B cell (primary cell): ENCODE measurements around the gene KCNJ12. TPM values are rescaled to one million over a fixed set of nuclear protein-coding genes. Genes with fewer than 3 reads are reported as not detected.
"Not testable (repeated sequence)": the region's sequence is repeated elsewhere in the genome, so short reads cannot be mapped to it uniquely, and the experiment has no call there.

Experiments
- ATAC-seq: fragments of 200-7000 bp; cut with Tn5 transposase; one replicate; pipeline ENCODE4 v1.10.0; 2021; ENCODE audit warnings: low read depth, mild to moderate bottlenecking, moderate number of reproducible peaks, moderate library complexity
- CTCF ChIA-PET: fragments of 350-600 bp; sonication (Branson Sonifier 250); formaldehyde crosslinking; loops from one replicate; lab custom pipeline; 2021; ENCODE audit warnings: antibody characterized with exemption, inconsistent platforms; lab: Charles Lee
- POLR2A ChIA-PET: fragments of 350-600 bp; sonication (Branson Sonifier 250); formaldehyde crosslinking; loops from one replicate; lab custom pipeline; 2021; ENCODE audit warnings: antibody characterized with exemption; lab: Charles Lee
- DNase-seq: peaks from one replicate; pipeline ENCODE4 v3.0.0; 2013
- H2AFZ ChIP-seq: 2 replicates; pipeline ENCODE4 v1.6.1; 2012; ENCODE audit warnings: mild to moderate bottlenecking, low read depth, low read length; ENCODE audit not compliant: insufficient read depth, poor library complexity, severe bottlenecking
- H3K27ac ChIP-seq, 2 donors: 1 replicate in 1 of 2; 2 replicates in 1 of 2; pipeline ENCODE4 v1.5.1; 2012 to 2013; ENCODE audit warnings: low read length in 2 of 2, mild to moderate bottlenecking in 2 of 2, moderate library complexity in 1 of 2
- H3K27me3 ChIP-seq, 4 experiments: fragments of 200-600 bp in 1 of 4; sonication (generic) in 1 of 4; replicated peaks in 1 of 4; 1 replicate in 2 of 4; 2 replicates in 2 of 4; pipeline versions ENCODE4 v1.6.1 to v1.7.0; 2013 to 2016; ENCODE audit warnings: low read length in 3 of 4, mild to moderate bottlenecking in 2 of 4, mixed read lengths in 1 of 4, moderate library complexity in 1 of 4; ENCODE audit not compliant: insufficient read depth in 4 of 4, control insufficient read depth in 3 of 4; ENCODE audit errors: control extremely low read depth in 1 of 4
- H3K36me3 ChIP-seq, 2 experiments: replicated peaks in 1 of 2; 1 replicate in 1 of 2; 2 replicates in 1 of 2; pipeline versions ENCODE4 v1.6.1 to v1.7.1; 2013; ENCODE audit warnings: low read length in 1 of 2; ENCODE audit not compliant: insufficient read depth in 2 of 2, control insufficient read depth in 1 of 2; ENCODE audit errors: control extremely low read depth in 1 of 2, extremely low read depth in 1 of 2
- H3K4me1 ChIP-seq, 2 donors: fragments of 200-600 bp in 1 of 2; sonication (generic) in 1 of 2; 1 replicate in 1 of 2; 2 replicates in 1 of 2; pipeline versions ENCODE4 v1.5.1 to v1.6.1; 2013 to 2017; ENCODE audit warnings: low read length in 2 of 2; ENCODE audit not compliant: control insufficient read depth in 2 of 2, insufficient read depth in 2 of 2
- H3K4me2 ChIP-seq: replicated peaks from 2 replicates; pipeline ENCODE3; 2012; ENCODE audit warnings: mild to moderate bottlenecking, low read depth, low read length; ENCODE audit not compliant: poor library complexity, severe bottlenecking
- H3K4me3 ChIP-seq, 5 experiments: fragments of 200-600 bp in 1 of 5; sonication (generic) in 1 of 5; 1 replicate in 3 of 5; 2 replicates in 2 of 5; pipeline versions ENCODE4 v1.5.1 to v1.7.0; 2011 to 2016; ENCODE audit warnings: low read length in 4 of 5, mild to moderate bottlenecking in 4 of 5, low read depth in 2 of 5, control low read depth in 1 of 5, moderate library complexity in 1 of 5; ENCODE audit not compliant: insufficient read depth in 1 of 5; ENCODE audit errors: control extremely low read depth in 1 of 5, extremely low read depth in 1 of 5
- H3K79me2 ChIP-seq: fragments of 200-600 bp; sonication (generic); one replicate; pipeline ENCODE4 v1.6.0; 2016; ENCODE audit warnings: low read length; ENCODE audit not compliant: control insufficient read depth, insufficient read depth
- H3K9ac ChIP-seq: fragments of 200-600 bp; sonication (generic); 2 replicates; pipeline ENCODE4 v1.6.1; 2017; ENCODE audit warnings: mild to moderate bottlenecking, low read length, moderate library complexity
- H3K9me3 ChIP-seq, 3 donors: one replicate each; pipeline versions ENCODE4 v1.6.1 to v1.7.1; 2013; ENCODE audit warnings: low read length in 2 of 3; ENCODE audit not compliant: control insufficient read depth in 2 of 3, insufficient read depth in 1 of 3; ENCODE audit errors: control extremely low read depth in 1 of 3
- H4K20me1 ChIP-seq: 2 replicates; pipeline ENCODE4 v1.6.0; 2012; ENCODE audit warnings: mild to moderate bottlenecking, low read length; ENCODE audit not compliant: insufficient read depth, control insufficient read depth, poor library complexity, severe bottlenecking
- H3K27ac Mint-ChIP-seq: one replicate; pipeline ENCODE4 v1.8.0; 2021; ENCODE audit warnings: mixed read lengths
- H3K27me3 Mint-ChIP-seq: one replicate; pipeline ENCODE4 v1.8.0; 2021; ENCODE audit warnings: mixed read lengths
- H3K4me1 Mint-ChIP-seq: one replicate; pipeline ENCODE4 v1.8.0; 2021; ENCODE audit warnings: mixed read lengths
- H3K4me3 Mint-ChIP-seq: one replicate; pipeline ENCODE4 v1.8.0; 2021; ENCODE audit warnings: mixed read lengths
- H3K9me3 Mint-ChIP-seq: one replicate; pipeline ENCODE4 v1.8.0; 2022; ENCODE audit warnings: mixed read lengths; ENCODE audit not compliant: insufficient read depth
- EZH2 ChIP-seq: IDR thresholded peaks from 2 replicates; pipeline ENCODE4 v1.6.1; 2012; ENCODE audit warnings: borderline replicate concordance, low read depth, mild to moderate bottlenecking, moderate library complexity, low read length; ENCODE audit not compliant: insufficient read depth, poor library complexity, severe bottlenecking
- WGBS: methylation state at CpG from one replicate; pipeline ENCODE4 v1.1.5; 2013; ENCODE audit warnings: missing lambda C conversion rate; ENCODE audit not compliant: insufficient coverage; 5-methylcytosine and 5-hydroxymethylcytosine counted together
- intact Hi-C: fragments of 100-400 bp; cut with micrococcal nuclease; formaldehyde crosslinking; loops from one replicate; pipeline ENCODE4 v1.10.0; 2022
- polyA plus RNA-seq: library from polyadenylated mRNA; depleted of rRNA; stranded (reverse); fragments of >200 nt; gene quantifications from 2 replicates; pipeline ENCODE4 v1.2.3, GENCODE V29; 2012
- total RNA-seq, 2 donors: library from RNA; stranded (reverse); fragments of 120-200 nt in 1 of 2; gene quantifications; 1 replicate in 1 of 2; 2 replicates in 1 of 2; pipeline versions ENCODE4 v1.2.3 to v1.2.4, GENCODE V29; 2013 to 2022
- TF ChIP-seq, protein P1 (sequence below): fragments of 200-600 bp; IDR thresholded peaks from one replicate; pipeline ENCODE4 v1.8.0; 2022; ENCODE audit warnings: antibody characterized with exemption, mild to moderate bottlenecking

The KCNJ12 gene
- total and polyA plus RNA-seq, 2 donors (not counting 1 experiment from before 2014, with no cell fraction given), result not detected

DNA sequence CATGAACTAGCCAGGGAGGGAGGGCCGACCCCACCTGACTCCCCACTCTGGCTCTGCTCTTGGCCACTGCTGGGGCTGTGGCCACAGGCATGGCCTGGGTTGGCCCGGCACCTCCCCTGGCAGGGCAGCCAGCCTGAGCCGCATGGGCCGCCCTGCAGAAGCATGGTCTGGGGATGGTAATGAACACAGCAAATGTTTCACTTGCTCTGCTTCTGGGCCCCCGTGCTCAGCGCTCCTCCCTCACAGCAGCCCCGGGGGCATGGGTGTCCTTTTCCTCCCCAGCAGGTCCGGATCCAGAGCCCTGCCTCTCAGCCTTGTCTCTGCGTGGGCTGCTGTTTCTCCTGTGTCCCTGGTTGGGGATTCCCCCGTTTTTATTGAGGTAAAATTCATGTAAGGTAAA is 30.9 kb upstream of the KCNJ12 start:
- H3K4me3 Mint-ChIP-seq, result no peak overlapping the region
- DNase-seq, result no peak
- H3K27me3 Mint-ChIP-seq, result peaks cover 3% of the 10 kb centered on the region
- TF ChIP-seq, protein P1, sequence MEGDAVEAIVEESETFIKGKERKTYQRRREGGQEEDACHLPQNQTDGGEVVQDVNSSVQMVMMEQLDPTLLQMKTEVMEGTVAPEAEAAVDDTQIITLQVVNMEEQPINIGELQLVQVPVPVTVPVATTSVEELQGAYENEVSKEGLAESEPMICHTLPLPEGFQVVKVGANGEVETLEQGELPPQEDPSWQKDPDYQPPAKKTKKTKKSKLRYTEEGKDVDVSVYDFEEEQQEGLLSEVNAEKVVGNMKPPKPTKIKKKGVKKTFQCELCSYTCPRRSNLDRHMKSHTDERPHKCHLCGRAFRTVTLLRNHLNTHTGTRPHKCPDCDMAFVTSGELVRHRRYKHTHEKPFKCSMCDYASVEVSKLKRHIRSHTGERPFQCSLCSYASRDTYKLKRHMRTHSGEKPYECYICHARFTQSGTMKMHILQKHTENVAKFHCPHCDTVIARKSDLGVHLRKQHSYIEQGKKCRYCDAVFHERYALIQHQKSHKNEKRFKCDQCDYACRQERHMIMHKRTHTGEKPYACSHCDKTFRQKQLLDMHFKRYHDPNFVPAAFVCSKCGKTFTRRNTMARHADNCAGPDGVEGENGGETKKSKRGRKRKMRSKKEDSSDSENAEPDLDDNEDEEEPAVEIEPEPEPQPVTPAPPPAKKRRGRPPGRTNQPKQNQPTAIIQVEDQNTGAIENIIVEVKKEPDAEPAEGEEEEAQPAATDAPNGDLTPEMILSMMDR, result no peak
- no peak for TF ChIP-seq EZH2
- intact Hi-C loops, result no loop called here
- H3K9me3 Mint-ChIP-seq, result no peaks in the 10 kb centered on the region
- no peaks in the 10 kb centered on the region for H3K36me3 ChIP-seq
- no peak overlapping the region for H3K9ac ChIP-seq
- no peak overlapping the region for H2AFZ ChIP-seq
- H3K4me1 ChIP-seq, result no peaks in the 10 kb centered on the region
- no peaks in the 10 kb centered on the region for H4K20me1 ChIP-seq
- peaks cover 11% of the 10 kb centered on the region for H3K4me1 Mint-ChIP-seq
- H3K27me3 ChIP-seq, result no peaks in the 10 kb centered on the region
- CTCF ChIA-PET, result no interaction called here
- H3K4me2 ChIP-seq, result no peak overlapping the region
- 84% methylated on average over 3 of the region's 10 CpGs for WGBS
- H3K9me3 ChIP-seq, result no peaks in the 10 kb centered on the region
- no peak overlapping the region for H3K27ac Mint-ChIP-seq
- H3K4me3 ChIP-seq, result no peak overlapping the region
- no peaks in the 10 kb centered on the region for H3K79me2 ChIP-seq
- no peak overlapping the region for H3K27ac ChIP-seq
- POLR2A ChIA-PET, result no interaction called here
- ATAC-seq, result no peak

DNA sequence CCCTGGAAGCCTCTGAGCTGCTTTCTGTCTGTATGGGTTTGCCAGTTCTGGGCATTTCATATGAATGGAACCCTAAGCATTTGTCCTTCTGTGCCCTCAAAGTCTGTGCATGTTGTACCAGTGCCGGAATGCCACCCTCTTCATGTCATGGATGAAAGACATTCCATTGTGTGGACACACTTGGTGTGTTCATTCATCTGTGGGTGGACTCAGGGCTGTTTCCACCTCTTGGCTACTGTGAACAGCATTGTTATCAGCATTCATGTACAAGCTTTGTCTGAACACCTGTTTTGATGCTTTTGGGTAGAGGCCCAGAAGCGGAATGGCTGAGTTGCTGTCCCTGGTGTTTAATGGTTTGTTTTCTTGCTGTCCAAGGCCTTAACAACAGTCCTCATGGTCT is 30.1 kb upstream of the KCNJ12 start:
- H4K20me1 ChIP-seq, H3K27ac ChIP-seq, H3K4me3 ChIP-seq, H3K79me2 ChIP-seq, H3K9ac ChIP-seq, H2AFZ ChIP-seq, POLR2A ChIA-PET, intact Hi-C loops, H3K4me1 ChIP-seq, H3K4me3 Mint-ChIP-seq, H3K27me3 Mint-ChIP-seq, H3K27ac Mint-ChIP-seq, H3K27me3 ChIP-seq, H3K36me3 ChIP-seq, H3K4me2 ChIP-seq, H3K9me3 ChIP-seq, CTCF ChIA-PET, H3K9me3 Mint-ChIP-seq, DNase-seq, ATAC-seq: not testable (repeated sequence)
- peaks cover 11% of the 10 kb centered on the region for H3K4me1 Mint-ChIP-seq
- WGBS, result no CpG with 5 or more reads among the region's 2 CpGs

DNA sequence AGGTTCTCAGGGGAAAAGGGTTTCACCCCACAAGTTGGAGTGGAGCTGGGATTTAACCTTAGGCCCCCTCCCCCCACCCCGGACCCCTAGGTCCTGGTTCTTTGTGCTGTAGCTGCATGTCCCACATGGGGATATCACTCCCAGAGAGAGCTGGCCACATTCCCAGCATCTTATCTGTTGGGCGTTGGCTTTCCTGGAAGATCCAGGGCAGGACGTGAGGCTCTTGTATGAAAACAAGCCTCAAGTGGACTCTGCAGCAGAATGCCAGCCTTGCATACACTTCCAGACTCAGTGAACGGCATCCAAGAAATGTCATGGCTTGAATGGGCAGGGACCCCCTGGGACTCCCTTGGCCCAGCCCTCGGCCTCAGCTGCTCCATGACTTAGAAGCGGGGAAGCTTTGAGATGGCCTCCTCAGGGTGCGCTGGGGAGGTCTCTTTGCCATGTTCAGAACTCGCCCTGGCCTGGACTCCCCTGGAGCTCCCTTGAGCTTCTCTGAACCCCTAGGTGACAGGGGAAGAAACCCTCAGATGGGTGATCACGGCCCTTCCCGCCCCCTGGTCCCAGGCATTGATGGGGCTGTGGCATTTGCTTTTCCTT is 29.4 kb upstream of the KCNJ12 start:
- H3K4me3 Mint-ChIP-seq, H3K27me3 Mint-ChIP-seq, H3K9me3 ChIP-seq, H3K9ac ChIP-seq, H3K36me3 ChIP-seq, H3K79me2 ChIP-seq, CTCF ChIA-PET, DNase-seq, H3K9me3 Mint-ChIP-seq, H2AFZ ChIP-seq, H3K27ac ChIP-seq, H3K4me3 ChIP-seq, H4K20me1 ChIP-seq, intact Hi-C loops, POLR2A ChIA-PET, H3K4me1 ChIP-seq, H3K4me2 ChIP-seq, H3K27me3 ChIP-seq, ATAC-seq, H3K27ac Mint-ChIP-seq: not testable (repeated sequence)
- WGBS, result no CpG with 5 or more reads among the region's 10 CpGs
- peaks cover 11% of the 10 kb centered on the region for H3K4me1 Mint-ChIP-seq
